HG03469 (cell line): Measurements from ENCODE around the gene IFT25.
"Not testable (repeated sequence)": the region's sequence is repeated elsewhere in the genome, so short reads cannot be mapped to it uniquely, and the experiment has no call there.

Source experiments
- ATAC-seq: cut with Tn5 transposase; IDR thresholded peaks from one replicate; pipeline ENCODE4 v1.9.1; 2021; ENCODE audit warnings: mild to moderate bottlenecking, moderate library complexity, moderate number of reproducible peaks; ENCODE audit not compliant: unreplicated experiment

The IFT25 gene

DNA sequence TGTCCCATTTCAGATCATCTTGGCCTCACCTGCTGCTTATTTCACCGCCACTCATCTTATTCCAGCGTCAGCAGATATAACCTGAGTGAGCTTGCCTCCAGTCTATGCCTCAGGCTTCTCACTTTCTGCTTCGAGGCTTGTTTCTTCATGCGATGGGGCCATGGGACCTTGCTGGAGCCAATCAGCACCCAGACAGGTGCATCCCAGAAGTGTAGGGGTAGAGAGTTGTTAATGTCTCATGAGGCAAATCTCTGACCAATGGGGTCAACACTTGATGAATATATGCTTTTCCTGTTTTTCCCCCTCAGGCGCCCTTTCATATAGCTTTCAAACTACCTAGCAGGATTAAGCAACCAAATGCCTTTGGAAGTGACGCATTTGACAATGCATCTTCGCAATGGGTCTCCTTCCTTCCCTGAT, 55.0 kb downstream of the IFT25 start:
- ATAC-seq, result no peak

DNA sequence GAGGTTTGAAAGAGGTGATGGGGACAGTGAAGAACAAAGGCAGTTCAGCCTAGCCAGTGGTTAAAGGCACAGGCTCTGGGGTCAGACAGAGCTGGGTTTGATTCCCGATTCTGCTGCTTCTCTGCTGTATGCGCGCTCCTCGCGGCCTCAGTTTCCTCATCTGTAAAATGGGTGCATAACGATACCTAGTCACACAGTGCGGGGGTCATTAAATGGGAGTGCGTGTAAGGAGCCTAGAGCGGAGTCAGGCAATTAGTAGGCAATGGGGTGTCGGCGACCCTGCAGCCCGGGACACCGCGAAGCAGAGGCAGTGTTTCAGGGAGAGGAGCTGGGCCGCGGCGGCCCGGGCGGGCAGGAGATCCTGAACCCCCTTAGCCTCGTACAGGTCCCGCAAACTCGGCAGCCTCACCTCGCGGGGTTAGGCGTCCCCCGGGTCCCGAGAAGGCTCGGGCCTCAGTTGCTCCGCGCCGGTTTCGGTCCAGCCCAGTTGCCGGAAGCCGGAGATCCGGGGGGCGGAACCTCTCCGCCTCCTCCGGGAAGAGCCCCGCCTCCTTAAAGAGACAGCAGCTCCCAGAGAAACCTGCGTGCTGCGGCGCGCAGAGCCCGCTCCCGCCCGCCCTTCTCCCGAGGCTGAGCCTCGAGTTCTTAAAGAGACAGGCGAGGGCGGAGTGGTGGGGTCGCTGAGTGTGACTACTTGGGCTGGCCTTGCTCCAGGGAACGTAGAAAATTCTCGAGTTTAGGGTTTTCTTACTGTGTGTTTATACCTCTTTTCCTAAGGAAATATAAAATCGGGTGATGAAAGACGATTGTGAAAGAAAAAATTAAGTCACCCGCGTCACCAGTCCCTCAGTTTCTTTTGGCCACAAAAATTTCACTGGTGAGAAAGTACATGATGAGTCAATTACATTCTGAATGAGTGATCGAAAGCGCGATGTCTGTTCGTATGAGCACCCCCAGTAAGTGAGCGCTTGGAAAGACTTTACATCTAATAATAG, 55.9 kb downstream of the IFT25 start, which contains the start of gene YIPF1:
YIPF1 (minus strand) TSS at position 494 of the 995 bp plus-strand sequence. CDS start 860 bp downstream, outside the sequence.
- peak; percentile 76 for ATAC-seq

DNA sequence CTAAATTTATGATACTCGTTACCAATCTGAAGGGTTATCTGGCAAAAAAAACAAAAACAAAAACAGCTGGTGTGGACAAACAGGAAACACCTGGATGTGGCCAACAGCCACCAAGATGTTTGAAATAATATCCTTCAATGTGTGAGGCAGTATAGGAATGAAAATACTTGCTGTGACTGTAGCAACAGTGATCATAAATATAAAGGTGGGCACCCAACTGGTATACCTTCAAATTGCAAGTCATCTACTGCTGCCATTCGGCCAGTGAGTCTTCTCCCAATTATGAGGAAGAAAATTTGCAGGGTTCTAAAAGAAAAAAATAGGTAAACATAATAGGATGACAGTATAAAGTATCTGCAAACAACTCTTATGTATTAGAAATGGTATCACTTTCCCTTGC, 56.8 kb downstream of the IFT25 start:
- no peak for ATAC-seq

DNA sequence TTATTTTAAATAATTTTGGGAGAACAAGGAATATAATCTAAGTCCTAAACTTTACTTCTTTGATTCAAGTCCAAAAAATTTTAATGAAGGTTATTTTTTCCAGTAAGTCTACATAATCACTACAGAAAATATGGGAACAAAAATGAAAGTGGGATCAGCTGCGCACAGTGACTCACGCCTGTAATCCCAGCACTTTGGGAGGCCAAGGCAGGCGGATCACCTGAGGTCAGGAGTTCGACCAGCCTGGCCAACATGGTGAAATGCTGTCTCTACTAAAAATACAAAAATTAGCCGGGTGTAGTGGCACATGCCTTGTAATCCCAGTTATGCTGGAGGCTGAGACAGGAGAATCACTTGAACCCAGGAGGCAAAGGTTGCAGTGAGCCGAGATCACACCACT, 61.9 kb downstream of the IFT25 start:
- not testable (repeated sequence) for ATAC-seq

DNA sequence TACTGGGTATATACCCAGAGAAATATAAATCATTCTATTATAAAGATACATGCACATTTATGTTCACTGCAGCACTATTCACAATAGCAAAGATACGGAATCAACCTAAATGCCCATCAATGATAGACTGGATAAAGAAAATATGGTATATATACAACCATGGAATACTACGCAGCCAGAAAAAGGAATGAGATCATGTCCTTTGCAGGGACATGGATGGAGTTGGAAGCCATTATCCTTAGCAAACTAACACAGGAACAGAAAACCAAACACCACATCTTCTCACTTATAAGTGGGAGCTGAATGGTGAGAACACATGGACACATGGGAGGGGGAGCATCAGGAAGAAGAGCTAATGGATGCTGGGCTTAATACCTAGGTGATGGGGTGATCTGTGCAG, 63.6 kb downstream of the IFT25 start:
- not testable (repeated sequence) for ATAC-seq

DNA sequence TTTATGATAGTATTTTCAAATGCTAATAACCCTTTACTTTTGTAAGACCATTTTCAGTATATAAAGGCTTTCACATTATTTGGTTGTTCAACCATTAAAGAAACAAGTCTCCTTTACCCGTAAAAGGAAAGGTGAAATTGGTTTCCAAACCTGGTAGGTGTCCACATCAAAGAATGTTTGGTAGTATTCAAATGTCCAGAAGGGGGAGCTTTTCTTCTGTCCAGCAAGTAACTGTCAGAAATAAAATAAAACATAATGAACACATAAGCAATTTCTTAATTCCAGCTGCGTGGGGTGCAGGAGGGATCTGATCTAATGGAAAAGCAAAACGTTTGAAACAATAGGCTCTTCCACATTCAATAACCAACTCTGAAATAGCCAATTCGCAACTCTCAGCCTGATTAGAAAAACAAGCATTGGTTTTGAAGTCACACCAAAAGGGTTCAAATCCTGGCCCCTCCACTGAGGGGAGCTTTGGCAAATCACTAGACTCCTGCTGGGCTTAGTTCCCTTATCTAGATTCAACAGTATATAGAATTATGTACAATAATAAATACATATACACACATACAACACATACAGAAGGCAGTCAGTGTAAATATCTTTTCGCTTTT, 66.9 kb downstream of the IFT25 start:
- ATAC-seq, result no peak

DNA sequence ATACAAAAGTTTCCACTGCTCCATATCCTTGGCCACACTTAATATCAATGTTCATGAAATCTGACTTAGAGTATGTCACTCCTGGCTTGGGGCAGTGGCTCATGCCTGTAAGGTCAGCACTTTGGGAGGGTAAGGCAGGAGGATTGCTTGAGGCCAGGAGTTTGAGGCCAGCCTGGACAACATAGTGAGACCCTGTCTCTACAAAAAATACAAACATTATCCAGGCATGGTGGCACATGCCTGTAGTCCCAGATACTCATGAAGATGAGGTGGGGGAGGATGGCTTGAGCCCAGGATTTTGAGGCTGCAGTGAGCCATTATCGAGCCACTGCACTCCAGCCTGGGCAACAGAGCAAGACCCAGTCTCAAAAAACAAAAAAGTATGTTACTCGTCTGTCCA, 70.3 kb downstream of the IFT25 start:
- not testable (repeated sequence) for ATAC-seq

DNA sequence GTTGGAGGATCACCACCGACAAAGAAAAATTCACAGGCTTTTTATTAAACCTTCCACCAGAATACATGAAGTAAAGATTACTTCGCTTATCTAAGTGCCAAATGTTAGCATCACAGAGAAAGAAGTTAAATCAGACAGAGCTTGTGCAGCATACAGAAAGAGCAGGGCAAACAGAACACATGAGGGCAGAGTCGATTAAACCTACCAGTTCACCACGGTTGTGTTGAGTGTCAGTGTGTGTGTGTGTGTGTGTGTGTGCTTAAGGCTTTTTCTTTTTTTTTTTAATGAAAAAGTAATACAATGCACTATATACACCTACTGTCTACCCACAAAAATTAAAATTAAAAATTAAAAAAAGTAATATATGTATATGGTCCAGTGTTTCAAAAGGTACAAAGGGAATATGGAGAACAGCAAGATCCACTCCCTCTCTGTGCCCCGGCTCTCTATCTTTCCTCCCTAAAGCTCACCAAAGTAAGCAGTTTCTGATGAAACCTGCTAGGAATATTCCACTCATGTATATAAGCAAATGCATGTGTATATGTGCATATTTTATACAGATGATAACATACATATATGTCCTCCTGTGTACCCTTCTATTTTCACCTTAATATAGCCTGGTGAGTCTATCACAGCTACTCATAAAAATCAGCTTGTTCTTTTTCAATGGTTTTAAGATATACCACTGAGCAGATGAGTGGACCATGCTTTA, 73.6 kb downstream of the IFT25 start:
- no peak for ATAC-seq
